Astrocyte of the cerebellum (primary cell): ENCODE measurements around the gene DIAPH1.
A peak's percentile ranks its signal among the peaks of the same experiment; 100 is the strongest.

ENCODE experiments used
- DNase-seq: peaks from one replicate; pipeline ENCODE4 v3.0.0-alpha.2; 2011; ENCODE audit warnings: low read depth
- H3K4me3 ChIP-seq: 2 replicates; pipeline ENCODE4 v1.5.1; 2011; ENCODE audit warnings: mild to moderate bottlenecking, low read depth, low read length, moderate library complexity
- in situ Hi-C: cut with HindIII; loops from 2 replicates; pipeline ENCODE4 v1.10.0; 2017; ENCODE audit warnings: low sequenced_read_pairs
- TF ChIP-seq, protein P1 (sequence below): IDR thresholded peaks from 2 replicates; pipeline ENCODE4 v1.5.1; 2012; ENCODE audit warnings: low read length, low read depth, moderate library complexity, mild to moderate bottlenecking; ENCODE audit errors: missing control alignments

Gene DIAPH1

GRCh38 chr5:141529002-141529401, 89.8 kb downstream of the DIAPH1 start:
- TF ChIP-seq, protein P1, sequence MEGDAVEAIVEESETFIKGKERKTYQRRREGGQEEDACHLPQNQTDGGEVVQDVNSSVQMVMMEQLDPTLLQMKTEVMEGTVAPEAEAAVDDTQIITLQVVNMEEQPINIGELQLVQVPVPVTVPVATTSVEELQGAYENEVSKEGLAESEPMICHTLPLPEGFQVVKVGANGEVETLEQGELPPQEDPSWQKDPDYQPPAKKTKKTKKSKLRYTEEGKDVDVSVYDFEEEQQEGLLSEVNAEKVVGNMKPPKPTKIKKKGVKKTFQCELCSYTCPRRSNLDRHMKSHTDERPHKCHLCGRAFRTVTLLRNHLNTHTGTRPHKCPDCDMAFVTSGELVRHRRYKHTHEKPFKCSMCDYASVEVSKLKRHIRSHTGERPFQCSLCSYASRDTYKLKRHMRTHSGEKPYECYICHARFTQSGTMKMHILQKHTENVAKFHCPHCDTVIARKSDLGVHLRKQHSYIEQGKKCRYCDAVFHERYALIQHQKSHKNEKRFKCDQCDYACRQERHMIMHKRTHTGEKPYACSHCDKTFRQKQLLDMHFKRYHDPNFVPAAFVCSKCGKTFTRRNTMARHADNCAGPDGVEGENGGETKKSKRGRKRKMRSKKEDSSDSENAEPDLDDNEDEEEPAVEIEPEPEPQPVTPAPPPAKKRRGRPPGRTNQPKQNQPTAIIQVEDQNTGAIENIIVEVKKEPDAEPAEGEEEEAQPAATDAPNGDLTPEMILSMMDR, result no peak
- no peak overlapping the region for H3K4me3 ChIP-seq
- in situ Hi-C loops, result no loop called here
- no peak for DNase-seq

DNA sequence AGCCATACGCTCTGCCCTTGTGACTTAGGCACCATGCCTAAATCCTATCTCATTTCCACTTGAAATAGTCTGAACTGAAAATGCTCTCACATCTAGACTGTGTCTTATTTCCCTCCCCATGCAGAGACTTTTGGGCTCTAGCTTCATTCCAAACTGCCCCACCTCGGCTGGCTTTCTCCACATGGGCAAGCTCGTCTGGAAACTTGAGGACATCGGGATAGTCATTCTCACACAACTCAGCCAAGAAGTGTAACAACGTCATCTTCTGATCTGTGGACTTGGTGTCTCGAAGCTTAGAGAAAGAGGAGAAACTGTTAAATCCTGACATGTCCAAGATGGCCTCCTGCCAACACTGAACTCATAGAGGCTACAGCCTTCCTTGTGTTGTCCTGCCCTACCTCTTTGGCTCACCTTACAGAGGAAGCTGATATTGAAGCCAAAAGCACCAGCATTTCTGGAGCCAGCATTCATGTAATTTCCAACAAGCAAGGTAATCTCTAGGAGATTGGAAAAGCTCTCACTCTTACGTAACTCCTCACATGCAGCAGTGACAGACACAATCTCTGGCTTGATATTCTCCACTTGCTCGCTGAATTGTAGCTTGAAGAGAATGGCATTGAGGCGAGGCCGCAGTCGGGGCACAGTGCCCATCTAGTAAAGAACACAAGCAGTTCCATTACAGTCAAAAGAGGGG, 90.4 kb downstream of the DIAPH1 start:
- no peak for DNase-seq

GRCh38 chr5:141527426-141527825, 91.4 kb downstream of the DIAPH1 start:
- H3K4me3 ChIP-seq, result no peak overlapping the region
- TF ChIP-seq, protein P1, result no peak
- in situ Hi-C loops, result no loop called here
- DNase-seq, result no peak

More for the DNA sequence above, 90.4 kb downstream of the DIAPH1 start:
- in situ Hi-C loops, result no loop called here
- TF ChIP-seq, protein P1, result no peak
- no peak overlapping the region for H3K4me3 ChIP-seq

GRCh38 chr5:141525653-141526052, 93.1 kb downstream of the DIAPH1 start:
- H3K4me3 ChIP-seq, result no peak overlapping the region
- in situ Hi-C loops, result no loop called here
- TF ChIP-seq, protein P1, result no peak
- DNase-seq, result no peak

- H3K4me3 ChIP-seq, result no peak overlapping the region
- TF ChIP-seq, protein P1, result peak; percentile 99
- peak; percentile 96 for DNase-seq
- in situ Hi-C loops, result no loop called here
These were observed 93.9 kb downstream of the DIAPH1 start for GRCh38 chr5:141524604-141525597.

DNA sequence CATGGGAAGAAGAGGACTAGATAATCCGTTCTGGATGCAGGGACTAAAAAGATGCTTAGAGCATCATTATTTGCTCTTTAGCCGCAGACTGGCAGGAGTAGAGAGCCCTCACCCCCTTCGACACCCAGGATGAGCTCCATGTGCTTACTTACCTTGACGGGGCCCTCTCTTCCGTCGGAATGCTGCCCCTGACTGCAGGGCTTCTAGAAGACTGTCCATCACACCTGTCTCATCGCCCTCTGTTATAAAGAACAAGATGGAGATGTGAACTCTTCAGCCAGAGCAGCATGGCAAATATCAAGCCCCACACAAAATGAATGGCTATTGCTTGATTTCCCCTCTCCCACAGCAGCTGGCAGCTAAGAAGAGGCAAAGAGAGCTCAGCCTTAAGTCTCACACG, 94.8 kb downstream of the DIAPH1 start:
- H3K4me3 ChIP-seq, result no peak overlapping the region
- in situ Hi-C loops, result no loop called here
- no peak for DNase-seq
- TF ChIP-seq, protein P1, result no peak
